Skeletal muscle cell (primary cell): ENCODE results near the gene TAOK1.
"Not testable (repeated sequence)": the region's sequence is repeated elsewhere in the genome, so short reads cannot be mapped to it uniquely, and the experiment has no call there.

Experiments used
- DNase-seq: peaks from one replicate; pipeline ENCODE4 v3.0.0-alpha.2; 2010; ENCODE audit warnings: low read depth
- H3K4me3 ChIP-seq: 2 replicates; pipeline ENCODE4 v1.5.1; 2011; ENCODE audit warnings: low read depth, mild to moderate bottlenecking, control low read depth, low read length, moderate library complexity

Gene TAOK1

GRCh38 chr17:29505836-29506235 lies 115.7 kb downstream of the TAOK1 start:
- no peak for DNase-seq
- no peak overlapping the region for H3K4me3 ChIP-seq

- DNase-seq: no peak
- H3K4me3 ChIP-seq: no peak overlapping the region
These were observed 120.8 kb downstream of the TAOK1 start for GRCh38 chr17:29510953-29511352.

GRCh38 chr17:29514792-29515191 lies 124.6 kb downstream of the TAOK1 start:
- DNase-seq: no peak
- no peak overlapping the region for H3K4me3 ChIP-seq

GRCh38 chr17:29518359-29518758 lies 128.2 kb downstream of the TAOK1 start:
- no peak for DNase-seq

GRCh38 chr17:29524692-29525091 lies 134.5 kb downstream of the TAOK1 start:
- DNase-seq: no peak

More at GRCh38 chr17:29518359-29518758, 128.2 kb downstream of the TAOK1 start:
- H3K4me3 ChIP-seq: no peak overlapping the region

GRCh38 chr17:29526322-29526721 lies 136.2 kb downstream of the TAOK1 start:
- no peak for DNase-seq
- no peak overlapping the region for H3K4me3 ChIP-seq

More at GRCh38 chr17:29524692-29525091, 134.5 kb downstream of the TAOK1 start:
- H3K4me3 ChIP-seq: no peak overlapping the region

- no peak overlapping the region for H3K4me3 ChIP-seq
- no peak for DNase-seq
These were observed 143.8 kb downstream of the TAOK1 start for GRCh38 chr17:29533976-29534375.

- DNase-seq: no peak
- no peak overlapping the region for H3K4me3 ChIP-seq
These were observed 153.9 kb downstream of the TAOK1 start for GRCh38 chr17:29544066-29544465.

GRCh38 chr17:29546085-29546484 lies 155.9 kb downstream of the TAOK1 start:
- DNase-seq: no peak

GRCh38 chr17:29546830-29547229 lies 156.7 kb downstream of the TAOK1 start:
- no peak overlapping the region for H3K4me3 ChIP-seq
- DNase-seq: no peak

More at GRCh38 chr17:29546085-29546484, 155.9 kb downstream of the TAOK1 start:
- H3K4me3 ChIP-seq: no peak overlapping the region

GRCh38 chr17:29549177-29549923 lies 159.2 kb downstream of the TAOK1 start:
- no peak for DNase-seq
- no peak overlapping the region for H3K4me3 ChIP-seq

- no peak for DNase-seq
- no peak overlapping the region for H3K4me3 ChIP-seq
These were observed 165.7 kb downstream of the TAOK1 start for GRCh38 chr17:29555840-29556239.

GRCh38 chr17:29557085-29557738 lies 167.0 kb downstream of the TAOK1 start:
- no peak for DNase-seq
- H3K4me3 ChIP-seq: no peak overlapping the region

- DNase-seq: no peak
These were observed 167.6 kb downstream of the TAOK1 start for GRCh38 chr17:29557739-29558116.

GRCh38 chr17:29558139-29558538 lies 168.0 kb downstream of the TAOK1 start:
- H3K4me3 ChIP-seq, DNase-seq: not testable (repeated sequence)

More at GRCh38 chr17:29557739-29558116, 167.6 kb downstream of the TAOK1 start:
- H3K4me3 ChIP-seq: no peak overlapping the region

- no peak overlapping the region for H3K4me3 ChIP-seq
- DNase-seq: no peak
These were observed 169.5 kb downstream of the TAOK1 start for GRCh38 chr17:29559640-29560039.

- DNase-seq: no peak
- H3K4me3 ChIP-seq: no peak overlapping the region
These were observed 170.2 kb downstream of the TAOK1 start for GRCh38 chr17:29560316-29560715.

GRCh38 chr17:29561554-29562517 lies 171.7 kb downstream of the TAOK1 start:
- no peak for DNase-seq
- H3K4me3 ChIP-seq: no peak overlapping the region

GRCh38 chr17:29562615-29563014 lies 172.5 kb downstream of the TAOK1 start:
- no peak for DNase-seq

GRCh38 chr17:29563816-29564215 lies 173.7 kb downstream of the TAOK1 start:
- no peak for DNase-seq

More at GRCh38 chr17:29562615-29563014, 172.5 kb downstream of the TAOK1 start:
- no peak overlapping the region for H3K4me3 ChIP-seq

More at GRCh38 chr17:29563816-29564215, 173.7 kb downstream of the TAOK1 start:
- H3K4me3 ChIP-seq: no peak overlapping the region
